SK-N-SH (cell line): ENCODE results near the gene PDZD2. TPM values are rescaled to one million over a fixed set of nuclear protein-coding genes. Genes with fewer than 3 reads are reported as not detected.

Source experiments
- CTCF ChIA-PET: fragments of 300-600, 350-600 bp; formaldehyde crosslinking; extraction: SDS; loops from one replicate; lab custom pipeline; 2021; lab: Yijun Ruan, JAX
- POLR2A ChIA-PET: fragments of 350-600 bp; sonication (Branson Sonifier 250); formaldehyde crosslinking; extraction: SDS; loops from one replicate; lab custom pipeline; 2020; ENCODE audit warnings: antibody characterized with exemption, inconsistent platforms; lab: Yijun Ruan, JAX
- DNase-seq: peaks from one replicate; pipeline ENCODE4 v3.0.0; 2012
- H2AFZ ChIP-seq: fragments of 200-600 bp; sonication (generic); 2 replicates; pipeline ENCODE4 v1.8.1; 2016; ENCODE audit warnings: antibody characterized with exemption, mild to moderate bottlenecking, low read depth
- H3F3A ChIP-seq: fragments of 200-600 bp; sonication (generic); replicated peaks from 2 replicates; pipeline ENCODE3; 2016; ENCODE audit warnings: antibody characterized with exemption, mild to moderate bottlenecking; ENCODE audit not compliant: insufficient read depth
- H3K27ac ChIP-seq, 2 experiments: fragments of 200-500 bp in 1 of 2; fragments of 200-600 bp in 1 of 2; sonication (Bioruptor generic) in 1 of 2; sonication (generic), shearing (Covaris generic) in 1 of 2; 2 replicates each; pipeline versions ENCODE4 v1.5.1 to v1.6.1; 2014 to 2016; ENCODE audit warnings: low read depth in 2 of 2, inconsistent platforms in 1 of 2, low read length in 1 of 2, mild to moderate bottlenecking in 1 of 2, mixed read lengths in 1 of 2
- H3K27me3 ChIP-seq: fragments of 200-600 bp; sonication (generic), shearing (Covaris generic); 2 replicates; pipeline ENCODE4 v1.6.1; 2016; ENCODE audit warnings: mixed run types; ENCODE audit not compliant: insufficient read depth
- H3K36me3 ChIP-seq, 2 experiments: fragments of 200-500 bp in 1 of 2; fragments of 200-600 bp in 1 of 2; sonication (Bioruptor generic) in 1 of 2; sonication (generic) in 1 of 2; replicated peaks in 1 of 2; 2 replicates each; pipeline versions ENCODE3 to v1.5.1; 2014 to 2016; ENCODE audit warnings: low read length in 1 of 2, mild to moderate bottlenecking in 1 of 2; ENCODE audit not compliant: insufficient read depth in 2 of 2, control insufficient read depth in 1 of 2
- H3K4me1 ChIP-seq, 2 experiments: fragments of 200-500 bp in 1 of 2; fragments of 200-600 bp in 1 of 2; sonication (Bioruptor generic) in 1 of 2; sonication (generic), shearing (Covaris generic) in 1 of 2; 2 replicates each; pipeline versions ENCODE4 v1.5.1 to v1.6.1; 2014 to 2016; ENCODE audit warnings: low read depth in 1 of 2, low read length in 1 of 2, mixed run types in 1 of 2; ENCODE audit not compliant: insufficient read depth in 2 of 2, control insufficient read depth in 1 of 2
- H3K4me2 ChIP-seq: fragments of 200-600 bp; sonication (generic), shearing (Covaris generic); 2 replicates; pipeline ENCODE4 v1.6.1; 2017; ENCODE audit warnings: mixed run types
- H3K4me3 ChIP-seq, 2 experiments: fragments of 200-500 bp in 1 of 2; fragments of 200-600 bp in 1 of 2; sonication (Bioruptor generic) in 1 of 2; sonication (generic), shearing (Covaris generic) in 1 of 2; 2 replicates each; pipeline versions ENCODE4 v1.5.1 to v1.8.1; 2014 to 2016; ENCODE audit warnings: low read depth in 2 of 2, inconsistent platforms in 1 of 2, low read length in 1 of 2, mild to moderate bottlenecking in 1 of 2, mixed read lengths in 1 of 2, moderate library complexity in 1 of 2
- H3K79me2 ChIP-seq: fragments of 200-600 bp; sonication (generic); 2 replicates; pipeline ENCODE4 v1.8.1; 2017; ENCODE audit warnings: mild to moderate bottlenecking; ENCODE audit not compliant: insufficient read depth
- H3K9ac ChIP-seq: fragments of 200-600 bp; sonication (generic); 2 replicates; pipeline ENCODE4 v1.6.1; 2017; ENCODE audit warnings: mixed run types
- H3K9me2 ChIP-seq: fragments of 200-600 bp; sonication (generic); 2 replicates; pipeline ENCODE4 v1.6.1; 2017; ENCODE audit warnings: mixed run types
- H3K9me3 ChIP-seq: fragments of 200-600 bp; sonication (generic); 2 replicates; pipeline ENCODE4 v1.6.1; 2017; ENCODE audit warnings: mixed run types, mild to moderate bottlenecking, moderate library complexity
- H4K20me1 ChIP-seq: fragments of 200-600 bp; sonication (generic); 2 replicates; pipeline ENCODE4 v1.6.1; 2017; ENCODE audit warnings: mild to moderate bottlenecking, mixed run types; ENCODE audit not compliant: insufficient read depth
- CTCF ChIP-seq: fragments of 200-600 bp; sonication (generic); IDR thresholded peaks from 2 replicates; pipeline ENCODE4 v1.6.1; 2017; ENCODE audit warnings: antibody characterized with exemption, mild to moderate bottlenecking, moderate library complexity
- ELF1 ChIP-seq: IDR thresholded peaks from 2 replicates; pipeline ENCODE4 v1.4.0; 2012
- EP300 ChIP-seq, 2 experiments: IDR thresholded peaks; 2 replicates each; pipeline versions ENCODE4 v1.4.0 to v1.6.1; 2012; ENCODE audit warnings: borderline replicate concordance in 1 of 2, low read depth in 1 of 2, low read length in 1 of 2
- EZH2phosphoT487 ChIP-seq: fragments of 200-600 bp; sonication (generic); IDR thresholded peaks from 2 replicates; pipeline ENCODE4 v1.6.1; 2017; ENCODE audit warnings: low read depth, mixed run types, mild to moderate bottlenecking, antibody characterized with exemption, moderate library complexity, borderline replicate concordance
- FOSL2 ChIP-seq: IDR thresholded peaks from 2 replicates; pipeline ENCODE4 v1.4.0; 2012; ENCODE audit warnings: low read depth, mild to moderate bottlenecking, moderate library complexity, borderline replicate concordance
- FOXJ3 ChIP-seq: sonication (generic); formaldehyde crosslinking; IDR thresholded peaks from 2 replicates; pipeline ENCODE4 v1.5.1; 2020; ENCODE audit warnings: mild to moderate bottlenecking, missing genetic modification reagents
- FOXM1 ChIP-seq: IDR thresholded peaks from 2 replicates; pipeline ENCODE4 v1.4.0; 2012; ENCODE audit warnings: low read depth, mild to moderate bottlenecking
- GABPA ChIP-seq: IDR thresholded peaks from 2 replicates; pipeline ENCODE4 v1.4.0; 2012; ENCODE audit warnings: low read depth, mild to moderate bottlenecking
- GATA2 ChIP-seq: sonication (generic); formaldehyde crosslinking; IDR thresholded peaks from 2 replicates; pipeline ENCODE4 v1.5.0; 2020; ENCODE audit warnings: mild to moderate bottlenecking, missing genetic modification reagents
- MEF2A ChIP-seq: IDR thresholded peaks from 2 replicates; pipeline ENCODE4 v1.4.0; 2012; ENCODE audit warnings: low read depth, borderline replicate concordance
- MXI1 ChIP-seq: IDR thresholded peaks from 2 replicates; pipeline ENCODE4 v1.6.1; 2012; ENCODE audit warnings: mild to moderate bottlenecking, low read depth, low read length, improper control_type of control experiment
- NRF1 ChIP-seq: IDR thresholded peaks from 2 replicates; pipeline ENCODE4 v1.6.1; 2012; ENCODE audit warnings: low read depth, mild to moderate bottlenecking, low read length
- POLR2AphosphoS5 ChIP-seq: IDR thresholded peaks from 2 replicates; pipeline ENCODE4 v1.6.1; 2012; ENCODE audit warnings: low read depth, low read length
- RCOR1 ChIP-seq: fragments of 150-350 bp; IDR thresholded peaks from 2 replicates; pipeline ENCODE4 v1.6.1; 2017; ENCODE audit warnings: antibody characterized with exemption, low read length
- RFX5 ChIP-seq: IDR thresholded peaks from 2 replicates; pipeline ENCODE4 v1.6.1; 2012; ENCODE audit warnings: mild to moderate bottlenecking, improper control_type of control experiment, low read length
- RXRA ChIP-seq: IDR thresholded peaks from 2 replicates; pipeline ENCODE4 v1.4.0; 2012; ENCODE audit warnings: low read depth, mild to moderate bottlenecking, borderline replicate concordance
- SIN3A ChIP-seq: IDR thresholded peaks from 2 replicates; pipeline ENCODE4 v1.6.1; 2012; ENCODE audit warnings: low read depth, mild to moderate bottlenecking, low read length, moderate library complexity, borderline replicate concordance
- SMC3 ChIP-seq: IDR thresholded peaks from 2 replicates; pipeline ENCODE4 v1.6.1; 2012; ENCODE audit warnings: low read depth, low read length, improper control_type of control experiment
- TAF1 ChIP-seq: IDR thresholded peaks from 2 replicates; pipeline ENCODE4 v1.6.1; 2012; ENCODE audit warnings: low read depth, mild to moderate bottlenecking, low read length, moderate library complexity, borderline replicate concordance
- TEAD4 ChIP-seq: IDR thresholded peaks from 2 replicates; pipeline ENCODE4 v1.4.0; 2012; ENCODE audit warnings: mild to moderate bottlenecking, borderline replicate concordance; ENCODE audit not compliant: insufficient read depth
- USF1 ChIP-seq: IDR thresholded peaks from 2 replicates; pipeline ENCODE4 v1.4.0; 2012; ENCODE audit warnings: low read depth, borderline replicate concordance
- YY1 ChIP-seq: IDR thresholded peaks from 2 replicates; pipeline ENCODE4 v1.4.0; 2012; ENCODE audit warnings: low read depth, mild to moderate bottlenecking
- WGBS: methylation state at CpG from one replicate; pipeline ENCODE4 v1.1.6; 2017; ENCODE audit warnings: low lambda C conversion rate; 5-methylcytosine and 5-hydroxymethylcytosine counted together
- polyA plus RNA-seq, 3 experiments: library from polyadenylated mRNA; depleted of rRNA; stranded (reverse); fragments of >200 nt; gene quantifications; 2 replicates each; pipeline ENCODE4 v1.2.3, GENCODE V29; 2012
- TF ChIP-seq, protein P1 (sequence below): IDR thresholded peaks from 2 replicates; pipeline ENCODE4 v1.6.1; 2012; ENCODE audit warnings: mild to moderate bottlenecking, low read depth, low read length, moderate library complexity
- TF ChIP-seq, protein P2 (sequence below): fragments of 150-350 bp; IDR thresholded peaks from 2 replicates; pipeline ENCODE4 v1.6.1; 2017; ENCODE audit warnings: antibody characterized with exemption, low read length, low read depth, borderline replicate concordance
- TF ChIP-seq, protein P3 (sequence below): IDR thresholded peaks from 2 replicates; pipeline ENCODE4 v1.4.0; 2012; ENCODE audit warnings: low read depth

The PDZD2 gene
- polyA plus RNA-seq, 1 of the 3 experiments (the other 2 are of a cell fraction): 0.13 TPM

DNA sequence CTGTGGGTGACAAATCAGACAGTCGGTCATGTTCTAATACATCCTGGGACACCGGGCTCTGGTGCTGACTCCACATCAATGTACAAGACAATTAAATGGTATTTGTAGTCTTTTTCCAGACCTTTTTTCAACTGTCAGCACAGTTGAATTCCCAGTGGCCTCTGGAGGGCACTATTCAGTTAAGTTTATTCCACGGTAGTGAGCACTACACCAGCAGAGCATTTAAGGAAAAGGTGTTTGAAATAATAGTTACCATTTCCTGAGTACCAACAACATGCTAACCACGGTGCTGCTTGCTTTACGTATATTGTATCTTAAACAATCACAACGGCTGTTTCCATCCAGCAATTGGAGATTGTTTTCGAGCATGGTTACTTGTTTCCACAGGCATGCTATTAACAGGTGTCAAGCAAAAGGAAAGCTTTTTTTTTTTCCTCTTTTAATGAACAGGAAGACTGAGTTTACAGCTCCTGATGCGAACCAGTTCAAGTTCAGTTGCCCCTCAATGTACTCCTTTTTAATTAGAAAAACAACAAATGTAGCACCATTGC, 186.7 kb downstream of the PDZD2 start (continued):
- TF ChIP-seq MXI1 (no peak), SMC3 (peak; percentile 82), FOXM1 (no peak), MEF2A (no peak), GABPA (no peak), SIN3A (no peak), USF1 (no peak), EZH2phosphoT487 (no peak), GATA2 (CRISPR knock-in tag) (no peak), FOXJ3 (CRISPR knock-in tag) (no peak)
- TF ChIP-seq, protein P1, sequence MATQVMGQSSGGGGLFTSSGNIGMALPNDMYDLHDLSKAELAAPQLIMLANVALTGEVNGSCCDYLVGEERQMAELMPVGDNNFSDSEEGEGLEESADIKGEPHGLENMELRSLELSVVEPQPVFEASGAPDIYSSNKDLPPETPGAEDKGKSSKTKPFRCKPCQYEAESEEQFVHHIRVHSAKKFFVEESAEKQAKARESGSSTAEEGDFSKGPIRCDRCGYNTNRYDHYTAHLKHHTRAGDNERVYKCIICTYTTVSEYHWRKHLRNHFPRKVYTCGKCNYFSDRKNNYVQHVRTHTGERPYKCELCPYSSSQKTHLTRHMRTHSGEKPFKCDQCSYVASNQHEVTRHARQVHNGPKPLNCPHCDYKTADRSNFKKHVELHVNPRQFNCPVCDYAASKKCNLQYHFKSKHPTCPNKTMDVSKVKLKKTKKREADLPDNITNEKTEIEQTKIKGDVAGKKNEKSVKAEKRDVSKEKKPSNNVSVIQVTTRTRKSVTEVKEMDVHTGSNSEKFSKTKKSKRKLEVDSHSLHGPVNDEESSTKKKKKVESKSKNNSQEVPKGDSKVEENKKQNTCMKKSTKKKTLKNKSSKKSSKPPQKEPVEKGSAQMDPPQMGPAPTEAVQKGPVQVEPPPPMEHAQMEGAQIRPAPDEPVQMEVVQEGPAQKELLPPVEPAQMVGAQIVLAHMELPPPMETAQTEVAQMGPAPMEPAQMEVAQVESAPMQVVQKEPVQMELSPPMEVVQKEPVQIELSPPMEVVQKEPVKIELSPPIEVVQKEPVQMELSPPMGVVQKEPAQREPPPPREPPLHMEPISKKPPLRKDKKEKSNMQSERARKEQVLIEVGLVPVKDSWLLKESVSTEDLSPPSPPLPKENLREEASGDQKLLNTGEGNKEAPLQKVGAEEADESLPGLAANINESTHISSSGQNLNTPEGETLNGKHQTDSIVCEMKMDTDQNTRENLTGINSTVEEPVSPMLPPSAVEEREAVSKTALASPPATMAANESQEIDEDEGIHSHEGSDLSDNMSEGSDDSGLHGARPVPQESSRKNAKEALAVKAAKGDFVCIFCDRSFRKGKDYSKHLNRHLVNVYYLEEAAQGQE: no peak
- TF ChIP-seq, protein P2, sequence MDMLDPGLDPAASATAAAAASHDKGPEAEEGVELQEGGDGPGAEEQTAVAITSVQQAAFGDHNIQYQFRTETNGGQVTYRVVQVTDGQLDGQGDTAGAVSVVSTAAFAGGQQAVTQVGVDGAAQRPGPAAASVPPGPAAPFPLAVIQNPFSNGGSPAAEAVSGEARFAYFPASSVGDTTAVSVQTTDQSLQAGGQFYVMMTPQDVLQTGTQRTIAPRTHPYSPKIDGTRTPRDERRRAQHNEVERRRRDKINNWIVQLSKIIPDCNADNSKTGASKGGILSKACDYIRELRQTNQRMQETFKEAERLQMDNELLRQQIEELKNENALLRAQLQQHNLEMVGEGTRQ: no peak

- no peak overlapping the region for H3K27ac ChIP-seq
- H4K20me1 ChIP-seq: no peaks in the 10 kb centered on the region
- H3K9me3 ChIP-seq: peaks cover 9% of the 10 kb centered on the region; the same call in 1 of the 2 replicates
- H3K4me1 ChIP-seq: peaks cover 0 to 7% of the 10 kb centered on the region in 2 experiments; a peak in 1 of 4 replicates
- no peak overlapping the region for H2AFZ ChIP-seq
- H3K4me3 ChIP-seq: no peak overlapping the region
- ChIA-PET CTCF (interaction anchor here (1.2 to 10.8 kb wide), 3 partner anchors 19 to 268 kb away, joined by 3 to 195 read pairs (median 6); no protein-coding TSS in a partner anchor), POLR2A (no interaction called here)
- no peaks in the 10 kb centered on the region for H3K36me3 ChIP-seq
- H3F3A ChIP-seq: no peaks in the 10 kb centered on the region
- H3K9me2 ChIP-seq: no peaks in the 10 kb centered on the region
- H3K27me3 ChIP-seq: no peaks in the 10 kb centered on the region; the same call in 1 of the 2 replicates
- H3K4me2 ChIP-seq: no peak overlapping the region
- WGBS: 61% methylated on average over 1 of the region's 1 CpG
- no peak overlapping the region for H3K9ac ChIP-seq
- no peak for DNase-seq
- no peaks in the 10 kb centered on the region for H3K79me2 ChIP-seq
- TF ChIP-seq YY1 (no peak), TEAD4 (no peak), RXRA (no peak), ELF1 (no peak), GABPA (no peak), RCOR1 (no peak), SMC3 (no peak), NRF1 (no peak), TAF1 (no peak), RFX5 (no peak), MXI1 (no peak), FOSL2 (no peak), CTCF (no peak), EP300 (IDR thresholded peaks at IDR 0.05; ENCODE audit: borderline replicate concordance in 1 of 2, low read depth in 1 of 2, low read length in 1 of 2) (no peak), POLR2AphosphoS5 (no peak)
- TF ChIP-seq, protein P3, sequence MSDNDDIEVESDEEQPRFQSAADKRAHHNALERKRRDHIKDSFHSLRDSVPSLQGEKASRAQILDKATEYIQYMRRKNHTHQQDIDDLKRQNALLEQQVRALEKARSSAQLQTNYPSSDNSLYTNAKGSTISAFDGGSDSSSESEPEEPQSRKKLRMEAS: no peak
- TF ChIP-seq, protein P2: no peak
Measured at GRCh38 chr5:31827867-31828266, 188.9 kb downstream of the PDZD2 start.
